Fibroblast of gingiva (primary cell): ENCODE data around the gene OR6S1.
"Not testable (repeated sequence)": the region's sequence is repeated elsewhere in the genome, so short reads cannot be mapped to it uniquely, and the experiment has no call there.

Experiments used
- DNase-seq: peaks from one replicate; pipeline ENCODE4 v3.0.0-alpha.2; 2011; ENCODE audit warnings: low read depth

OR6S1 gene

DNA sequence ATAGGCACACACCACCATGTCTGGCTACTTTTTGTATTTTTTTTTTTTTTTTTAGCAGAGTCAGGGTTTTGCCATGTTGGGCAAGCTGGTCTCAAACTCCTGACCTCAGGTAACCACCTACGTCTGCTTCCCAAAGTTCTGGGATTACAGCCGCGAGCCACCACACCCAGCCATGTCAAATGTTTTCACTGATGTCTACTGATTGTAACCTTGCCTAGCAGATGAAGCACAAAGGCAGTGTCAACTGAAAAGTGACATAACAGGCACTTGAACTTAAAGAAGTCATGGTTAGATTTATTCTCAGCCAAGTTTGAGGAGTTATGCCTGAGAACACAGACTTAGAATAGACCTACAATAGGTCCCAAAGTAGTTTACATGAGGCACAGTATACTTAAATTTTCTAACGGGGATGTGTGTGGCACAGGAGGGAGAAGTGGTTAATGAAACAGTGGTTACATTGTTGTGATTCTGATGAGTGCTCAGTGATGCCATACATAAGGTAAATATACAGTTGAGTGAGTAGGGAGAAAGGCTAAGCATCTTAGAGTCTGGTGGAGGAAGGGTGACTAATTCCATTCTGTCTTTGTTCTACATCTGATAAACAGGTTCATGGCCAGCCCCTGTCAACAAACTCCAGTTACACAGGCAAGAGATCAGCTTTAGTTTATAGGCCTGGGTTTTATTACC lies 30.2 kb upstream of the OR6S1 start:
- no peak for DNase-seq

DNA sequence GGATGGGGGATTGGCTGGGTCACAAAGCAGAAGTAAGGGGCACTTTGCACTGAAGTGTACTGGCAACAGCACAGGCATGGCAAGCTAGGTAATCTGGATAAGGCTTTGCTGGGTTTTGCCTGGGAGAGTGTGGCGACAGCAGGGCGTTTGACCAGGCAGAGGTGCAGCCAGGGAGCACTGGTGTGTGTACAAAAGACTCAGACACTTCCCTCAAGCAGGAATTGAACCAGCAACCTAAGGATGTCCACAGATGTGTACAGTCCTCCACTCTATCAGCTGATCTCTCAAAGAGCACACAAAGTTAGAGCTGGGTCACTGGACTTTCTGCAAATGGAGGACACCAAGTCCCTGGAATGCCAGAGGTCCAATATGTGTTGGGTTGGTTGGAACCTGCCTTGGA lies 27.5 kb upstream of the OR6S1 start:
- DNase-seq, result no peak

DNA sequence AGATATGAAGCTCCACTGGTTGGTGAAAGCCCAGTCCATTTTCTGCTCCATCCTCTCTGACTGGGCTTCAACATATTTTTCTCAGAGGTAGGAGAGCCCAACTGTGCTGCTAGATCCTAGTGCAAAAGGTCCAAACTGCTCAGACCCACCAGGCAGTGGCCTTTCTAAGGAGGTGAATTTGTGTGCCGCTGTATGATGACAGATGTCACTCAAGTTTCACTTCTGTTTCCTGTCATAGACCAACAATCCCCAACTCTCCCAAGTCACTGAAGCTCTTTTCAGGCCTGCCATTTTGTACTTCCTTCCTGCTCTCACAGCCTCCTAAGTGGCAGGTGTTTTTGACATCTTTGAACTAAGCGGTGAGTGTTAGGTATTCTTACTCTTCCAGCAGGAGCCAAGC lies 26.5 kb upstream of the OR6S1 start:
- no peak for DNase-seq

DNA sequence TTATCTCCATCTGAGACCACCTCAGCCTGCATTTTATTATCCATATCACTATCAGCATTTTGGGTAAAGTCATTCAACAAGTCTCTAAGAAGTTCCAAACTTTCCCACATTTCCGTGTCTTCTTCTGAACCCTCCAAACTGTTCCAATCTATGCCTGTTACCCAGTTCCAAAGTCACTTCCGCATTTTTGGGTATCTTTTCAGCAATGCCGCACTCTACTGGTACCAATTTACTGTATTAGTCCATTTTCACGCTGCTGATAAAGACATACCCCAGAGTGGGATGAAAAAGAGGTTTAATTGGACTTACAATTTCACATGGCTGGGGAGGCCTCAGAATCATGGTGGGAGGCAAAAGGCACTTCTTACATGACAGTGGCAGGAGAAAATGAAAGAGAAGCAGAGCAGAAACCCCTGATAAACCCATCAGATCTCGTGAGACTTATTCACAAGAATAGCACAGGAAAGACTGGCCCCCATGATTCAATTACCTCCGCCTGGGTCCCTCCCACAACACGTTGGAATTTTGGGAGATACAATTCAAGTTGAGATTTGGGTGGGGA lies 25.0 kb upstream of the OR6S1 start:
- DNase-seq, result not testable (repeated sequence)

DNA sequence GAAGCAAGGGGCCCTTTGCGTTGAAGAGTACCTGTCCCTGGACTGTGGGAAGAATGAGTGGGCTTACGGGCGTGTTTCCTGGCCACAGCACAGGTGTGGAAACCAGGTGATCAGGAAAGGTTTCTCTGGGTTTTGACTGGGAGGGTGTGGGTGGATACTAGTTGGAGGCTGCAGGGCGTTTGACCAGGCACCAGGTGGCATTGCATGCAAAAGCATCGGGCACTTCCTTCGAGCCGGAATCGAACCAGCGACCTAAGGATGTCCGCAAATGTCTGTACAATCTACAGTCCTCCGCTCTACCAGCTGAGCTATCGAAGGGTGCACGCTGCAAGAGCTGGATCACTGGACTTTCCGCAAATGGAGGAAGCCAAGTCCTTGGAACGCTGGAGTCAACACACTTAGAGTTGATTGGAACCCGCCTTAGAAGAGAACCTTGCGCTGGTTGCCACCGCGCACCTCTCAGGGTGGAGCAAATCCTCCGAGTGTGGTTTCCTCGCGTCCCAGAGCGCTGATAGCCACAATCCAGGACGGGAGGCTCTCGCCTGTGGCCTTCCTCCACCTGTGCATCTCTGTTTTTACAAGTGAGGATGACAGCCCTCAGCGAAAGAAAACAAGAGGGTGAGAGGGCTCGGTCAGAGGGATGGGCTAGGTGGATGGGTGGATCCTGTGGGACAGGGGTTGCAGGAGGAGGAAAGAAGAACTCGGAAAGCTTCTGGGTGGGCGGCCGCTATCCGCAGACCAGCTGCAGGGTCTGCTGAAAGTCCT lies 21.7 kb upstream of the OR6S1 start:
- DNase-seq, result peak; percentile 82

DNA sequence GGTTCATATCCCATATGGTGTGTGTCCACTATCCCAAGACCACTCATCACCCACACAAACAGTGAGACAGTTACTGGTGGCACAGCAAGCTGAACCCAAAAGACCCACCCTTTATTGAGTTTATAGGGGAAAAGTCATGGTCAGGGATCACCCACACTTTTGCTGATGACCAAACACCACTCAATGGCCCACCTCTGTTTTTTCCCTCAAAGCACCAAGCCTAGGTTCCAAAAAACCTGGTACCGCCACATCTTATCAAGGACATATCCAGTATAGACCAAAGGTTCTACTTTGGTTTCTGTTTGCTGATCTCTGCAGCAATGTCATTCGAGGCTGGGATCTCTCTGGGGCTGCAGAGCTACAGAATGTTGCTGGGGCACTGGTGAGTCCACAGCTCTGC lies 19.7 kb upstream of the OR6S1 start:
- DNase-seq, result no peak

DNA sequence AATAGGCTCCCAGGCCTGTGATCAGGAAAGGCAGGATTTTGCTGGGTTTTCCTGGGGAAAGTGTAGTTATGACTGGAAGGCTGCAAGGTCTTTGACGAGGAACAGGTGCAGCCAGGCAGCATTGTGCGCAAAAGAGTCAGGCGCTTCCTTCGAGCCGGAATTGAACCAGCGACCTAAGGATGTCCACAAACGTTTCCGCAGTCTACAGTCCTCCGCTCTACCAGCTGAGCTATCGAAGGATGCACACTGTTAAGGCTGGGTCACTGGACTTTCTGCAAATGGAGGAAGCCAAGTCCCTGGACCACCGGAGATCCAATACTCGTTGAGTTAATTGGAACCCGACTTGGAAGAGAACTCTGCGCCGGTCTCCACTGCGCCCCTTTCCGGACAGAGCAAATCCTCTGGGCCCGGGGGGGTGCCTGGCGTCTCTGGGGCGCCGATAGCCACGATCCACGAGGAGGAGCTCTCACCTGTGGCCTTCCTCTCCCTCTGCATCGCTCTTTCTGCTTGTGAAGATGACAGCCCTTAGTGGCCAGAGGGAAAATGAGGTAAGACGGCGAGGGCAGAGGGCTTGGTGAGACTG lies 18.4 kb upstream of the OR6S1 start:
- no peak for DNase-seq

DNA sequence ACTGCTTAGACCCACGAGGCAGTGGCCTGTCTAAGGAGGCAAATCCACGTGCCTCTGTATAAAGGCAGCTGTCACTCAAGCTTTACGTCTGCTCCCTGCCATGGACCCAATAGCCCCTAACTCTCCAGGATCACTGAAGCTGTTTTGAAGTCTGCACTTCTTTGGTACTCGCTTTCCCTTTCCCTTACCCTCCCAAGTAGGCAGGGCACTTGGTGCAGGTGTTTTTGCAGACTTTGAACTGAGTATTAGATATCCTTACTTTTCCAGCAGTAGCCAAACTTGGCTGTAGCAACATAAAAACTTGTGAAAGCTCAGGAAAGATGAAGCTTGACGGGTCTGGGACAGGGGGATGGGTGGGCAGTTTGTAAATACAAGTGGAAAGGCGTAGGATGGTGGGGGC lies 17.8 kb upstream of the OR6S1 start:
- DNase-seq, result no peak

DNA sequence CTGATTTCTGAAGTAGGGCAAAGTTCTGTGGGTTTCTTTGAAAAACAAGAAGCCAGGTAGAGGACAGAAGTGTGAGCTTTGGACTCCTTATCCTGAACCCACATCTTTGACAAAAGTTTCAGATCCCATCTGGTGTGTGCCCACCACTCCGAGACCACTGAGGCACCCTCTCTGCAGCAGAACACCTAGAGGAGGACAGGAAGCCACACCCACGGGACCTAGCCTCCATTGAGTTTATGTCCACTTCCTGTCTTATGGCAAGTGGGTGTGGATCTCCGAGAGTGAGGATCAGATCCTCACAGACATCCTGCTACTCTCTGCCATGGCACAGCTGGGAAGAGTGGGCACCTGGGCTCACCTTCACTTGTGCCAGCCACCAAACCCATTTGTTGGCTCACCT lies 16.8 kb upstream of the OR6S1 start:
- DNase-seq, result no peak

DNA sequence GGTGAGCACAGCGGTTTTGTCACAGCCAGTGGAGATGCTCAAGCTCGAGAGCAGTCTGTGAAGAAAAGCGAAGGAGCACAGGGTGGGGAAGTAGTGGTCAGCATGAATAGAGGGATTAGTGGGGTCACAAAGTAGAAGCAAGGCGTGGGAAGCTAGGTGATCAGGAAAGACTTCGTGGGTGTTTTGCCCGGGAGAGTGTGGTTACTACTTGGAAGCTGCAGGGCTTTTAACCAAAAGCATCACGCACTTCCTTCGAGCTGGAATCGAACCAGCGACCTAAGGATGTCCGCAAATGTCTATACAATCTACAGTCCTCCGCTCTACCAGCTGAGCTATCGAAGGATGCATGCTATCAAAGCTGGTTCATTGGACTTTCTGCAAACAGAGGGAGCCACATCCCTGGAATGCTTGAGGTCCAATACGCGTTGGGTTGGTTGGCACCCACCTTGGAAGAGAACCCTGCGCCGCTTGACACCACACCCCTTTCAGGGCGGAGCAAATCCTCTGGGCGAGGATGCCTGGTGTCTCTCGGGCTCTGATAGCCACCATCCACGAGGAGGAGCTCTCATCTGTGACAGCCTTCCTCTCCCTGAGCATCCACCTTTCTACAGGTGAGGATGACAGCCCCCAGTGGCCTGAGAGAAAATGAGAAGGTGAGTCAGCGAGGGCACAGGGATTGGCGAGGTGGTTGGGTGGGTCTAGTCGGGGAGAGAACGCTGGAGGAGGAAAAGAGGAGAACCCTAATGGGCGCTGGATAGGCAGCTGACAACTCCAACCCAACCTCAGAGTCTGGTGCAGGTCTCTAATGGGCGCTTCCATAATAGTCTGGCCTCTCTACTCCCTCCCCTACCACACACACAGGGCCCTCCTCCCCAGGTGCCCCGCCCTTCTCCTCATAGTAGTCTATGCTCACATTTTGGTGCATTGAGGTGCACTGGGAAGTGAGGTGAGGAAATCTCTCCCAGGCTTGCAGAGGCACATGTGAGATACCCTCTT lies 16.0 kb upstream of the OR6S1 start:
- no peak for DNase-seq

DNA sequence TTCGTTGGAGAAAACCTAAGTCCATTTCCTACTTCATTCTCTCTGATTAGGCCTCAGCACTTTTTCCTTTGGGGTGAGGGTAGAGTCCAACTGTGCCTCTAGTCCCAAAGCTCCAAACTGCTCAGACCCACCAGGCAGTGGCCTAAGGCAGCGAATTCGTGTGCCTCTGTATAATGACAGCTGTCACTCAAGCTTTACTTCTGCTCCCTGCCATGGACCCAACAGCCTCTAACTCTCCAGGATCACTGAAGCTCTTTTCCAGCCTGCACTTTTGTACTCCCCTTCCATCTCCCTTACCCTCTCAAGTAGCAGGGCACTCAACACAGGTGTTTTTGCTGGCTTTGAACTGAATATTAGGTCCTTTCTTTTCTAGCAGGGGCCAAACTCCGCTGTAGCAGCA lies 14.8 kb upstream of the OR6S1 start:
- DNase-seq, result no peak

DNA sequence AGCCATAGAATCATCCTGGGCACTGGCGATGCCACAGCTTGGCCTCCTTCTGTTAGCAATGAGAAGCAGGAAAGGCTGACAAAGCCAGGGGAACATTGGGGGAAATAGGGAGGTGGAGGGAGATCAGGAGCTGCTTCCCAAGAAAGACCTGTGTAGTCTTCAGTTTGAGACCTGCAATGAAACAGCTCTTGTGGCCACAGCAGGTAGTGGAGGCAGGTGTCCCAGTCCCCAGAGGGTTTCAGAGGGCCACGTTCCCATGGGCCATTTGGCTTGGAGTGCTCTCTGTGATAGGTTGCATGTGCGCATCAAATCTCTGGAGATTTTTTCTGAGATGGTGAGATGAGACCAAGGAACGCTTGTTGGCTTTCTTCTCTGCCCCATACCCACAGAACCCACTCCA lies 14.4 kb upstream of the OR6S1 start:
- no peak for DNase-seq

DNA sequence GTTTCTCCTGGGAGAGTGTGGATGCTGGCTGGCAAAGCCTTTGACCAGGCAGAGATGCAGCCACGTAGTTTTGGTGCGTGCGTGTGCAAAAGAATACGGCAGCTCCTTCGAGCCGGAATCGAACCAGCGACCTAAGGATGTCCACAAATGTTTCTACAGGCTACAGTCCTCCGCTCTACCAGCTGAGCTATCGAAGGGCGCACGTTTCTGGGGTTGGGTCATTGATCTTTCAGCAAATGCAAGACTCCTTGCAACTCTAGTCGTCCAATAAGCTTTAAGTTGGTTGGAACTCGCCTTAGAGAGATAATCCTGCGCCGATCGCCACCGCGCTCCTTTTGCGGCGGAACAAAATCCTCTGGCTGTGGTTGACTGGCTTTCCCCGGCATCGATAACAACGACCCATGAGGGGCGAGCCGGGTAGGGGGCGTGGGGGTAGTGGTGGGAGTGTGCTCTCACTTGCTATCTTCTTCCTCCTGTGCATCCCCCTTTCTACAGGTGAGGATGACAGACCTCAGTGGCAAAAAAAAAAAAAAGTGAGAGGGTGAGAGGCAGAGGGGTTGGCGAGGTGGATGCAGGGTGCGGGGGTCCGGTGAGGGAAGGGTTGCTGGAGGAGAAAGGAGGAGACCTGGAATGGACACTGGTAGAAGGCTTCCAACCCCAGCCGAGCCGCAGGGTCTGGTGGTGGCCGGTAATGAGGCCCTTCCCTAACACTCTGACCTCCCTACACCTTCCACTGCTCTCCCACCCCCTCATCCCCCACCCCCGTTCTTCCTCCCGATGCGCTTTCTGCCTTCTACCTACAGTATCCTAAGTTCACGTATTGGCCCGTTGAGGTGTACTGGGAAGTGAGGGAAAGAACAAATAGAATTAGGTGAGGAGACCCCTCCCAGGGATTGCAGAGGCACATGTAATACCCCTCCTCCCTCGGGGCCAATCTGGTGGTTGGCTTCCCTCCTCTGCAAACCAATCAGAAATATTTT lies 11.8 kb upstream of the OR6S1 start:
- DNase-seq, result peak; percentile 76

DNA sequence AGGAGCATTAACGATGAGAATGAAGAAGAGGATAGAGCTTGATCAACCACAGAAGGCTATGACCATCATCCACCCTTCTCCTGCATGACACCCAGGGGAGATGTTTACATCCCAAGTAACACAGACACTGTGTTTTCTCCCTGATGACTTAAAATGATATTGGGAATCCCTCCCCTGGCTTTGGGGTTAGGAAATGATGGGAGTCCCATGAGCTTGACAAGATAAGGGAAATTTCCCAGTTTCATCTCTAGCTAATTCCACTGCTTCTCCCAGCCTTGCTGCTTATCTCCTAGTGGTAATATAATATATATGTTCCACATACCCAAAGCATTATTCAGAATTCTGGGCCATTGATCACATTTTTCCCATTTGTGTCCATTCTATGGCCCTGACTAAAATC lies 4.0 kb upstream of the OR6S1 start:
- no peak for DNase-seq

DNA sequence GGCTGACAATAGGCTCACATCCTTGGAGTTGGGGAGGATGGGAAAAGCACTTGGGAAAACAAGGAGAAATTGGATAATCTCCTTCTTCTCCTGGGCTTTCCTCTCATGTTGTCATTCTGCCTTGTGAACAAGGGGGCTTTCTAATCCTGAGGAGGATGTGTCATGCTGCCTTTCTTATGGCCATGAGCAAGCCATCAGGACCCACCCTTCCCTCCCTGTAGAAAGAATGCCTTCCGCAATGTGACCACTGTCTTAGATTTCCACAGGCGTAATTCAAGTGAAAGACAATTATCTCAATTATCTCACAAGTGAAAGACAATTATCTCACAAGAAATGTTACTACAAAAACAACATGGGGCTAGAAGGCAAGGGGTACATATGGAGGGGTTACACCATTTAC lies 3.0 kb upstream of the OR6S1 start:
- no peak for DNase-seq

DNA sequence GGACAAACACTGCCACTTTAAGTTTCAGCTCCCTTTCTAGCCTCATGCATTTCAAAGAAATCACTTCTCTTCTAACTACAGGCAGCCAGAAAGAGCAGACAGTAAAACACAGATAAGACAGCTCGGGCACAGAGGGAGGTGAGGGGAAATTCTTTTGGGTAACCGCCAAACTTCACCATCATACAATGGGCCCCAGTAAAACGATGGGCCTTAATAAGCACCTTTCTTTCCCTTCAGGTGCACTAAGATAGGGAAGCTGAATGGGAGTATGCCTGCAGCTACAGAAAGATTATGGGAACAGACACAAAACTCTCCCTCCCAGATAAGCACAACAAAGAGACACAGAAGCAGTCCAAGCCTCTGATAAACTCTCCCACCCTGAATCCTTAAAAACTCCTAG lies 1.3 kb upstream of the OR6S1 start:
- DNase-seq, result not testable (repeated sequence)

DNA sequence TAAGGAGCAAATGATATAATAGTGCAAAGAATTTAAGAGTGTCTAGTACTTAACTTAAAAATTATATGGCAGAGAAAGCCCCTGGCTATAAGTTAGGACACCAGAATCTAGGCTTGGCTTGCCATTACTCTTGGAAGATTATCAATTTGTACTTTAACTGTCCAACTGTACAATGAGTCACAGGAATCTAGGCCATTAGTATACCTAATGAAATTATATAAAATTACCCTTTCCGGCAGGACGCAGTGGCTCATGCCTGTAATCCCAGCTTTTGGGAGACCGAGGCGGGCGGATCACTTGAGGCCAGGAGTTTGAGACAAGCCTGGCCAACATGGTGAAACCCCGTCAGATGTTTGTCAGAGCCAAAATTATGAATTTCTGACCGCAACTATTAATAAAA lies 691 bp upstream of the OR6S1 start:
- DNase-seq, result no peak

DNA sequence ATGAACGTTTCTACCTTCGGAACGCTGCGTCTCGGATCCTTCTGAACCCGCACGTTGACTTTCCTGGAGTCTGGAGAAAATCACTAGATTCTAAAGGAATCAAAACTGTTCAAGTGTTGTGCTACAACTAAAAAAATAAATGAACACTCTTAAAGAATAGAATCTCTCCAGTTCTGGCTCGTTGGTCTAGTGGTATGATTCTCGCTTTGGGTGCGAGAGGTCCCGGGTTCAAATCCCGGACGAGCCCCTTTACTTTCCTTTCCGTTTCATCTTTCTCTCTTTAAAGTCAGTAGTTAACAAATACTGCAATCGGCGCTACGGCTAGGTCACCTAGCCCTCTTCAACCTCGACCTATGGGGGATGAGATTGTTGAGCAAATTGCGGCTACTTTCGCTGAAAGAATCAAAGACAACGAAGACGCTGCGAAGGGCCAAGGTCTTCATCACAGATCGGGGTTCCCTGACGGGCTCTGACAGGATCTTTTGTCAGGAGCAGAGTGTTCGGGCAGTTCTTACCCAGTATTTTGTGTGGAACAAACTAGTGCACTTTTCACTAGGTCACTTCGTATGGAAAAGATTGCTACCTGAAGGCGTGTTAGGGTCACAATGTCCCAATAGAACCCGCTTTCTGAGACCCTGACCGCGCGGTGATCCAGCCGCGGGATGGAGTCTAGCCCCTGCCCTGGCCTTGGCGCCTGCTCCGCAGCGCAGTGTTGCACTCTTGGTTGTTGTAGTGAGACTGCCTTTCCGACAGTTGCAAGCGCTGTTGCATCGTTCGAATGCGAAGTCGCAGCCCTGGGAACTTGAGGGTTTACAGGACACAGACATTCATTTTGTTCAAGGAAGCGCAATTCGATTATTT lies 8.4 kb downstream of the OR6S1 start:
- peak; percentile 85 for DNase-seq

DNA sequence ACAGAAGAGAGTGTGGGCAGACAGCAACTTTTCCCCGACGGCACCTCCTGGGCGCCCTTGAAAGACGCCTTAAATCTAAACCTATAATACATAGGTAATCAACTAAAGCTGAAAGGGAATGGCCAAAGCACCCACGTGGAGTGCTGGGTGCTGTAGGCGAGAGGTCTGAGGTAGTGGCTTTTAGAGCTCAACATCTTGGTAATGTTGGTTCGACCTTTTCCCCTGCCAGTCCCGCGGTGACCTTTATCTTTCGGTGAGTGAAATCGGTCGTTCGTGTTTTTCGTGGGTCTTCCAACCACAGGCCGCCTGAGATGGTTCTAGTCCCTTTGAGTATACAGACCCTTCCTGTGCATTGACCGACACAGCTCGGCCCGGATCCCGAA lies 9.1 kb downstream of the OR6S1 start:
- no peak for DNase-seq

DNA sequence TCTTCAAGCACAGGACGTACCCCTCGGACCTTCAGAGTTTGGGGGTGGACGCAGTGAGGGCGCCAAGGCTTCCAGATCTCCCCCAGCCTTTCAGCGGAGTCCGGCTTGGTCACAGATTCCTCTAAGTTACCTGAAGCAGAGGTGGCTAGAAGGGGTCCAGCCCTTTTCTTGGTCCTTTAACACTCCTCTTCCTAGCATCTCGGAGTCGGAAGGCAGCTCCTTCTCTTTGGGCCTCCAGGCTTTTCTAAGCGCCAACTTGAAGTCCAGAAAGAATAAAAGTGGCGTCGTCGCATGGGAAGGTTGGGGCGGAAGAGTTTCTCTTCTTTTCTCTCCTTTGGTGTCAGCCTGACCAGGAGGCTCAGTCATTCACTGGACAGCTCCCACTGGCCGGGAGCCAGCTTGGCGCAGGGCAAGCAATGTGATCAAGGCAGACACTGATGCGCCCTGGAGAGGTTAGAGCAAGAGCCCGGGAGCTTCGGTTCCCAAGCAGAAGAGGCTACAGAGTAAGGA lies 9.6 kb downstream of the OR6S1 start:
- peak; percentile 65 for DNase-seq
